Suprapubic skin (tissue), 4 donors: Measurements from ENCODE around the gene ROPN1L. TPM values are rescaled to one million over a fixed set of nuclear protein-coding genes. Genes with fewer than 3 reads are reported as not detected.
"Not testable (repeated sequence)": the region's sequence is repeated elsewhere in the genome, so short reads cannot be mapped to it uniquely, and the experiment has no call there.

Experiments
- DNase-seq, 2 donors: peaks; one replicate each; pipeline ENCODE4 v3.0.0-alpha.2; 2019; ENCODE audit warnings: low spot score in 2 of 2
- H3K27ac ChIP-seq: fragments of 200-600 bp; sonication (generic); one replicate; pipeline ENCODE4 v1.5.1; 2019
- H3K27me3 ChIP-seq: fragments of 200-600 bp; sonication (generic); one replicate; pipeline ENCODE4 v1.5.1; 2019
- H3K36me3 ChIP-seq: fragments of 200-600 bp; sonication (generic); one replicate; pipeline ENCODE4 v1.5.1; 2019
- H3K4me1 ChIP-seq: fragments of 200-600 bp; sonication (generic); one replicate; pipeline ENCODE4 v1.5.1; 2019
- H3K4me3 ChIP-seq: fragments of 200-600 bp; sonication (generic); one replicate; pipeline ENCODE4 v1.5.1; 2019; ENCODE audit warnings: mild to moderate bottlenecking
- H3K9me3 ChIP-seq: fragments of 200-600 bp; sonication (generic); one replicate; pipeline ENCODE4 v1.5.1; 2019
- EP300 ChIP-seq: sonication (generic); formaldehyde crosslinking; IDR thresholded peaks from one replicate; pipeline ENCODE4 v1.6.1; 2017; ENCODE audit warnings: antibody characterized with exemption
- POLR2A ChIP-seq, 2 donors: fragments of 450-650 bp; IDR thresholded peaks; one replicate each; pipeline ENCODE4 v1.6.1; 2017; ENCODE audit warnings: antibody characterized with exemption in 2 of 2, mild to moderate bottlenecking in 2 of 2, moderate library complexity in 2 of 2
- POLR2AphosphoS5 ChIP-seq, 3 donors: sonication (generic); formaldehyde crosslinking; IDR thresholded peaks; one replicate each; pipeline ENCODE4 v1.6.1; 2017; ENCODE audit warnings: antibody characterized with exemption in 3 of 3
- WGBS: methylation state at CpG from one replicate; pipeline ENCODE4 v1.1.5; 2018; 5-methylcytosine and 5-hydroxymethylcytosine counted together
- total RNA-seq, 4 donors: library from RNA; depleted of rRNA; stranded (reverse); fragments of >200 nt; gene quantifications; one replicate each; pipeline ENCODE4 v1.1.0, GENCODE V29; 2016
- TF ChIP-seq, protein P1 (sequence below), 2 donors: fragments of 200-600 bp in 1 of 2; fragments of 450-650 bp in 1 of 2; sonication (generic) in 1 of 2; IDR thresholded peaks; one replicate each; pipeline ENCODE4 v1.5.1; 2016 to 2019; ENCODE audit warnings: antibody characterized with exemption in 2 of 2, mild to moderate bottlenecking in 1 of 2, moderate library complexity in 1 of 2

Gene ROPN1L
- total RNA-seq, result under 1 TPM in 1 of 4 donors, not detected in 3; 0.81 TPM

DNA sequence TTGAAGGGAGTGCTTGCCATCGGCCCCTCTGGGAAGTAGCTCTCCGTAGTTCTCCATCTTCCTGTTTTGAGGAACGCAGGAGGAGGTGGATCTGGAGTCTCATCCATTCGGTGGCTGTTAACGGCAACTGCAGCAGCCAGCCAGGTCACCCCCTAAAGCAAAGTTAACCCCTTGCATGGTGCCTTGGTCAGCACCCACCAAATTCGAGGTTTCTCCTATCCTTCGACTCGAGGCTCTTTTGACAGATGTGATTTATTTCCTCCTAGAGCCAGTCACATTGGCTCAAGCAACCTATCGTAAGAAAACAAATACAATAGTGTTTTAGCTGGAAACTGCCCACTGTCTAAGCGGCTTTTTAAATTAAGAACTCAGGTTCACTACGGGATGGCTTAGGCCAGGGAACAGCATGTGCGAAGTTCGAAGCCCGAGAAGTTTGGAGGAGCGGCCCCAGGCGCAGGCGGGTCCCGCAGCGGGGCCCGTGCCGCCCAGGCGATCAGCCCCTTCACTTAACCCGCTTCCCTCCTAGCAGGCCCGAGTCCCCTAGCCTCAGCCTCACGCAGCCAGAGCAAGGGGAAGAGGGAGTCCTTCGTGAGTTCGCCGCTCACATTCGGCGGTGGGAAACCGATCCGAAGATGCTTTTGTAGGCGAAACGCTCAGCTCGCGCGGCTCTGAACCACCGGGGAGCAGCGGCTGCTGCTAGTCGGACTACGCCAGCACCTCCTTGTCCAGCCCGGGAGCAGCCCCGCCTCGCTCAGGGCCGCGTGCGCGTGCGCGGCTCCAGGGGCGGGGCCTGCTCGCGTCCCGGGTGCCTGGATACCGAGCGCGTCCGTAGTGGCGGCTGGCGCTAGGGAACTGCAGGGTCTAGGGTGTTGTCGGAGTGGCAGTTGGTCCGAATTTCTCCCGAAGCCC is at the start of gene ROPN1L:
TSS of gene ROPN1L (plus strand) at position 797 of the 909 bp plus-strand sequence. CDS start 289 bp downstream, outside the sequence.
- TF ChIP-seq EP300 (no peak), POLR2AphosphoS5 (IDR thresholded peaks at IDR 0.05) (no peak), POLR2A (IDR thresholded peaks at IDR 0.05) (no peak)
- TF ChIP-seq, protein P1, sequence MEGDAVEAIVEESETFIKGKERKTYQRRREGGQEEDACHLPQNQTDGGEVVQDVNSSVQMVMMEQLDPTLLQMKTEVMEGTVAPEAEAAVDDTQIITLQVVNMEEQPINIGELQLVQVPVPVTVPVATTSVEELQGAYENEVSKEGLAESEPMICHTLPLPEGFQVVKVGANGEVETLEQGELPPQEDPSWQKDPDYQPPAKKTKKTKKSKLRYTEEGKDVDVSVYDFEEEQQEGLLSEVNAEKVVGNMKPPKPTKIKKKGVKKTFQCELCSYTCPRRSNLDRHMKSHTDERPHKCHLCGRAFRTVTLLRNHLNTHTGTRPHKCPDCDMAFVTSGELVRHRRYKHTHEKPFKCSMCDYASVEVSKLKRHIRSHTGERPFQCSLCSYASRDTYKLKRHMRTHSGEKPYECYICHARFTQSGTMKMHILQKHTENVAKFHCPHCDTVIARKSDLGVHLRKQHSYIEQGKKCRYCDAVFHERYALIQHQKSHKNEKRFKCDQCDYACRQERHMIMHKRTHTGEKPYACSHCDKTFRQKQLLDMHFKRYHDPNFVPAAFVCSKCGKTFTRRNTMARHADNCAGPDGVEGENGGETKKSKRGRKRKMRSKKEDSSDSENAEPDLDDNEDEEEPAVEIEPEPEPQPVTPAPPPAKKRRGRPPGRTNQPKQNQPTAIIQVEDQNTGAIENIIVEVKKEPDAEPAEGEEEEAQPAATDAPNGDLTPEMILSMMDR (IDR thresholded peaks at IDR 0.05), result no peak
- 2% methylated on average over 25 of the region's 63 CpGs for WGBS
- Histone ChIP-seq H3K4me1 (peaks cover 20% of the 10 kb centered on the region), H3K9me3 (no peaks in the 10 kb centered on the region), H3K36me3 (no peaks in the 10 kb centered on the region), H3K4me3 (peak within 1 kb of the TSS; percentile 73), H3K27me3 (no peaks in the 10 kb centered on the region), H3K27ac (no peak within 1 kb of the TSS)
- peak; percentile 87 to 91 for DNase-seq

- not testable (repeated sequence) for H3K27me3 ChIP-seq, H3K4me1 ChIP-seq, DNase-seq, H3K9me3 ChIP-seq, H3K4me3 ChIP-seq, H3K27ac ChIP-seq
- WGBS, result 93% methylated on average over 6 of the region's 6 CpGs
- peaks cover 83% of the 10 kb centered on the region for H3K36me3 ChIP-seq
These were observed 48.9 kb upstream of the ROPN1L start for GRCh38 chr5:10392567-10393328.

DNA sequence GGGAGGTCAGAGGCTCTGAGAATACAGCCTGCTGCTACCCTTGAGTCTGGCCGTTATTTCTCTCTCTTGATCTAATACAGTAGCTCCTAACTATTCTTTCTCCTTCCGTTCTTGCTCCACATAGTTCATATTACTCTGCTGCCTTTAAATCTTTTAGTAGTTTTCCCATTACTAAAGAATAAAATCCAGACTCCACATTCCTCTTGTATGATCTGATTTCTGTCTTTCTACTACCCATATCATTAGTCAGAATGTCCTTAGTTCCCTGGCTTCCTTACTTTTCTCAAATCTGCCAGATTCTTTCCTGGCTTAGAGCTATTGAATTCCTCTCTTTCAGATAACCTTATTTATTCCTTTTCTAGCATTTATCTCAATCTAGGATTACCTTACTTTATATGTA is 48.2 kb upstream of the ROPN1L start:
- peaks cover 82% of the 10 kb centered on the region for H3K36me3 ChIP-seq
- H3K27me3 ChIP-seq, result no peaks in the 10 kb centered on the region
- WGBS, result 74% methylated on average over 2 of the region's 2 CpGs
- no peaks in the 10 kb centered on the region for H3K9me3 ChIP-seq
- DNase-seq, result no peak
- H3K4me3 ChIP-seq, result no peak overlapping the region
- H3K4me1 ChIP-seq, result no peaks in the 10 kb centered on the region
- no peak overlapping the region for H3K27ac ChIP-seq
- TF ChIP-seq POLR2AphosphoS5 (IDR thresholded peaks at IDR 0.05) (no peak), EP300 (no peak), POLR2A (IDR thresholded peaks at IDR 0.05) (no peak)
- TF ChIP-seq, protein P1 (IDR thresholded peaks at IDR 0.05), result no peak

GRCh38 chr5:10396552-10396951 is 45.1 kb upstream of the ROPN1L start:
- H3K4me3 ChIP-seq, result no peak overlapping the region
- H3K27me3 ChIP-seq, result no peaks in the 10 kb centered on the region
- no peaks in the 10 kb centered on the region for H3K4me1 ChIP-seq
- DNase-seq, result no peak
- H3K27ac ChIP-seq, result no peak overlapping the region
- TF ChIP-seq, protein P1 (IDR thresholded peaks at IDR 0.05), result no peak
- H3K36me3 ChIP-seq, result peaks cover 64% of the 10 kb centered on the region
- 80% methylated on average over 5 of the region's 5 CpGs for WGBS
- no peaks in the 10 kb centered on the region for H3K9me3 ChIP-seq

- H3K27ac ChIP-seq, result no peak overlapping the region
These were observed 41.8 kb upstream of the ROPN1L start for GRCh38 chr5:10399839-10400238.

More at GRCh38 chr5:10399839-10400238, 41.8 kb upstream of the ROPN1L start:
- no peak for DNase-seq
- Histone ChIP-seq H3K4me3 (no peak overlapping the region), H3K36me3 (peaks cover 67% of the 10 kb centered on the region), H3K9me3 (no peaks in the 10 kb centered on the region), H3K4me1 (no peaks in the 10 kb centered on the region), H3K27me3 (no peaks in the 10 kb centered on the region)
- TF ChIP-seq POLR2AphosphoS5 (IDR thresholded peaks at IDR 0.05) (no peak), EP300 (no peak), POLR2A (IDR thresholded peaks at IDR 0.05) (no peak)
- TF ChIP-seq, protein P1 (IDR thresholded peaks at IDR 0.05), result no peak
